ENCODE data around the gene RHBDF2.
A peak's percentile ranks its signal among the peaks of the same experiment; 100 is the strongest.

Gene RHBDF2

GRCh38 chr17:76438906-76439305, 62.3 kb downstream of the RHBDF2 start:
- no peak for DNase-seq (ENCODE audit: low spot score)

GRCh38 chr17:76437467-76438402, 63.5 kb downstream of the RHBDF2 start:
- no peak for DNase-seq (ENCODE audit: low spot score)

GRCh38 chr17:76435751-76436150, 65.5 kb downstream of the RHBDF2 start:
- DNase-seq (ENCODE audit: low spot score): no peak

- no peak for DNase-seq (ENCODE audit: low spot score)
Measured at GRCh38 chr17:76434870-76435269, 66.4 kb downstream of the RHBDF2 start.

GRCh38 chr17:76433693-76434092, 67.5 kb downstream of the RHBDF2 start:
- DNase-seq (ENCODE audit: low spot score): no peak

- no peak for DNase-seq (ENCODE audit: low spot score)
Measured at GRCh38 chr17:76432712-76433336, 68.4 kb downstream of the RHBDF2 start.

GRCh38 chr17:76432004-76432403, 69.2 kb downstream of the RHBDF2 start:
- no peak for DNase-seq (ENCODE audit: low spot score)

GRCh38 chr17:76431509-76431908, 69.7 kb downstream of the RHBDF2 start:
- no peak for DNase-seq (ENCODE audit: low spot score)

GRCh38 chr17:76428511-76428910, 72.7 kb downstream of the RHBDF2 start:
- no peak for DNase-seq (ENCODE audit: low spot score)

GRCh38 chr17:76427501-76428231, 73.6 kb downstream of the RHBDF2 start:
- peak; percentile 44 for DNase-seq (ENCODE audit: low spot score)

GRCh38 chr17:76426853-76427252, 74.4 kb downstream of the RHBDF2 start:
- DNase-seq (ENCODE audit: low spot score): no peak

GRCh38 chr17:76422860-76423259, 78.4 kb downstream of the RHBDF2 start:
- no peak for DNase-seq (ENCODE audit: low spot score)

- no peak for DNase-seq (ENCODE audit: low spot score)
Measured at GRCh38 chr17:76422406-76422805, 78.8 kb downstream of the RHBDF2 start.

GRCh38 chr17:76421044-76421407, 80.2 kb downstream of the RHBDF2 start:
- peak; percentile 54 for DNase-seq (ENCODE audit: low spot score)
